ENCODE data around the gene PAX3. TPM values are rescaled to one million over a fixed set of nuclear protein-coding genes. Genes with fewer than 3 reads are reported as not detected.

Gene PAX3
- total RNA-seq = not detected

DNA sequence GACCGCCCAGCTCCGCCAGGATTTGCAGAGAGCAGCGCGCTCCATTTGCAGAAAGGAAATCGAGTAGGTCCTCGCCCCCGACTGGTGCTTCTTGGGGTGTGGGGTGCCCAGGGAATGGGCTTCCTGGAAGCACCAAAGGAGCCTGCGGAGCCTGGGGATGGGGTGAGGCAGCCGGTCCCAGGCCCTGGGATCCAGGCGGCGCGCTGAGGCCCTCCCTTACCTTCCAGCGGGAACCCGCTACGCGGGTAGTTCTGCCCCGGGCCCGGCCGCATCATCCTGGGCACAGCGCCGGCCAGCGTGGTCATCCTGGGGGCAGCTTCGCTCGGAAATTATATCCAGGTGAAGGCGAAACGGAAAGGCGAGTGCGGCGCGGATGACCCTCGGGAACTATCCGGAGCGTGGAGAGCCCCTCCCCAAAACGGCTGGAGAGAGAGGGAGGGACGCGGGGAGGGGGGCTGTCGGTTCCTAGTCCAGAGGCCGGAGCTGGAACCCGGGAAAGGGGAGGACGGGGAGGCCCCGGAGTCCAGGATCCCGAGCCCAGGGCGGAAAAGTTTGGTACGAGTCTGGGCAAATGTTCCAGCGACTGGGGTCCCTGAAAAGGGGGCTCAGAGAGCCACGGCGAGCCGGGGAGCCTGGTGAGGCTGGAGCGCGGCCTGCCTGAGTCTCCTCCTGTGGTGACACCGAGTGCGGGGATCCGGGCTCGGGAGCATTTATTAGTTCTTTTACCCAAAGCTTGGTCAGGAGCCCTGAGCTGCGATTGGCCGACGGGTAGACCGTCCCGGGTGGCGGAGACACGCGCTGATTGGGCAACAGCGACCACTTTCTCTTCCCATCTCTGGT, at the start of gene PAX3:
TSS of gene PAX3 (minus strand) at position 688 of the 840 bp plus-strand sequence. CDS start at position 305, 383 bp downstream.
- no peaks in the 10 kb centered on the region for H3K9me3 ChIP-seq
- ATAC-seq (no peak), DNase-seq (no peak)
- H3K27ac ChIP-seq = no peak within 1 kb of the TSS
- TF ChIP-seq POLR2A (IDR thresholded peaks at IDR 0.05) = no peak
- TF ChIP-seq, protein P1, sequence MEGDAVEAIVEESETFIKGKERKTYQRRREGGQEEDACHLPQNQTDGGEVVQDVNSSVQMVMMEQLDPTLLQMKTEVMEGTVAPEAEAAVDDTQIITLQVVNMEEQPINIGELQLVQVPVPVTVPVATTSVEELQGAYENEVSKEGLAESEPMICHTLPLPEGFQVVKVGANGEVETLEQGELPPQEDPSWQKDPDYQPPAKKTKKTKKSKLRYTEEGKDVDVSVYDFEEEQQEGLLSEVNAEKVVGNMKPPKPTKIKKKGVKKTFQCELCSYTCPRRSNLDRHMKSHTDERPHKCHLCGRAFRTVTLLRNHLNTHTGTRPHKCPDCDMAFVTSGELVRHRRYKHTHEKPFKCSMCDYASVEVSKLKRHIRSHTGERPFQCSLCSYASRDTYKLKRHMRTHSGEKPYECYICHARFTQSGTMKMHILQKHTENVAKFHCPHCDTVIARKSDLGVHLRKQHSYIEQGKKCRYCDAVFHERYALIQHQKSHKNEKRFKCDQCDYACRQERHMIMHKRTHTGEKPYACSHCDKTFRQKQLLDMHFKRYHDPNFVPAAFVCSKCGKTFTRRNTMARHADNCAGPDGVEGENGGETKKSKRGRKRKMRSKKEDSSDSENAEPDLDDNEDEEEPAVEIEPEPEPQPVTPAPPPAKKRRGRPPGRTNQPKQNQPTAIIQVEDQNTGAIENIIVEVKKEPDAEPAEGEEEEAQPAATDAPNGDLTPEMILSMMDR (IDR thresholded peaks at IDR 0.05) = no peak
- intact Hi-C loops (cut with DNase I) = no loop called here
- WGBS, 2 donors = 3 to 16% methylated on average over 5 to 63 of the region's 63 CpGs
- peaks cover 40% of the 10 kb centered on the region for H3K4me1 ChIP-seq
- H3K4me3 ChIP-seq = no peak within 1 kb of the TSS
- peaks cover 0 to 76% of the 10 kb centered on the region in 2 donors for H3K27me3 ChIP-seq
- no peaks in the 10 kb centered on the region for H3K36me3 ChIP-seq (replicated peaks in 1 of 2; ENCODE audit: insufficient read depth in 1 of 2, low read depth in 2 of 2)

- WGBS, 2 donors = 79 to 88% methylated on average over 1 of the region's 1 CpG
- intact Hi-C loops (cut with DNase I) = no loop called here
- H3K9me3 ChIP-seq = no peaks in the 10 kb centered on the region
- H3K4me1 ChIP-seq = no peaks in the 10 kb centered on the region
- TF ChIP-seq, protein P1 (IDR thresholded peaks at IDR 0.05) = no peak
- TF ChIP-seq POLR2A (IDR thresholded peaks at IDR 0.05) = no peak
- DNase-seq (no peak), ATAC-seq (no peak)
- no peaks in the 10 kb centered on the region for H3K27me3 ChIP-seq
- H3K36me3 ChIP-seq (replicated peaks in 1 of 2; ENCODE audit: insufficient read depth in 1 of 2, low read depth in 2 of 2) = no peaks in the 10 kb centered on the region
- H3K27ac ChIP-seq = no peak overlapping the region
- no peak overlapping the region for H3K4me3 ChIP-seq
These were observed 42.5 kb upstream of the PAX3 start for GRCh38 chr2:222341331-222341730.

GRCh38 chr2:222338374-222338773, 39.6 kb upstream of the PAX3 start:
- no peaks in the 10 kb centered on the region for H3K9me3 ChIP-seq
- no peak overlapping the region for H3K4me3 ChIP-seq
- ATAC-seq = no peak
- no peak for TF ChIP-seq POLR2A (IDR thresholded peaks at IDR 0.05)
- TF ChIP-seq, protein P1 (IDR thresholded peaks at IDR 0.05) = no peak
- H3K36me3 ChIP-seq (replicated peaks in 1 of 2; ENCODE audit: insufficient read depth in 1 of 2, low read depth in 2 of 2) = no peaks in the 10 kb centered on the region
- intact Hi-C loops (cut with DNase I) = no loop called here
- no peaks in the 10 kb centered on the region for H3K4me1 ChIP-seq
- H3K27ac ChIP-seq = no peak overlapping the region
- H3K27me3 ChIP-seq = no peaks in the 10 kb centered on the region
- WGBS, 2 donors = 85 to 89% methylated on average over 1 of the region's 1 CpG
- DNase-seq = no peak

DNA sequence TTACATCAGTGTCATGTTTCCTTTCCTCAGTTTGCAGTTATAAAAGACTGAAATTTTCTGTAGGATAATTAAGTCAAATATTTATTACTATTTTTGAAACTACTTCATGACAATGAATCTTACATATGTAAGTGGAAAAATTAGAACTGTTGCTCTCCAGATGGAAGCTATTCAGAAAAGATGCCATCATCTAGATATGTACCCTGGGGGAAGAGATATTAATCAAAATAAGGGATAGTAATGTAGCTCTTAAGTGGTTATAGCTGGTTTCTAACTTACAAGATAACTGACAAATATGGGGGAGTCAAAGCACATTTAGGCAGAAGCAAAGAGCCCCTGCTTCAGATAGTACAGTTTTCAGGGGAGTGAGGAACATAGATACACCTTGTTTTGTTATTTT, 38.1 kb upstream of the PAX3 start:
- TF ChIP-seq, protein P1 (IDR thresholded peaks at IDR 0.05) = no peak
- TF ChIP-seq POLR2A (IDR thresholded peaks at IDR 0.05) = no peak
- no peak overlapping the region for H3K27ac ChIP-seq
- no peaks in the 10 kb centered on the region for H3K9me3 ChIP-seq
- H3K4me1 ChIP-seq = no peaks in the 10 kb centered on the region
- DNase-seq (no peak), ATAC-seq (no peak)
- intact Hi-C loops (cut with DNase I) = no loop called here
- H3K36me3 ChIP-seq (replicated peaks in 1 of 2; ENCODE audit: insufficient read depth in 1 of 2, low read depth in 2 of 2) = no peaks in the 10 kb centered on the region
- H3K4me3 ChIP-seq = no peak overlapping the region
- no peaks in the 10 kb centered on the region for H3K27me3 ChIP-seq

DNA sequence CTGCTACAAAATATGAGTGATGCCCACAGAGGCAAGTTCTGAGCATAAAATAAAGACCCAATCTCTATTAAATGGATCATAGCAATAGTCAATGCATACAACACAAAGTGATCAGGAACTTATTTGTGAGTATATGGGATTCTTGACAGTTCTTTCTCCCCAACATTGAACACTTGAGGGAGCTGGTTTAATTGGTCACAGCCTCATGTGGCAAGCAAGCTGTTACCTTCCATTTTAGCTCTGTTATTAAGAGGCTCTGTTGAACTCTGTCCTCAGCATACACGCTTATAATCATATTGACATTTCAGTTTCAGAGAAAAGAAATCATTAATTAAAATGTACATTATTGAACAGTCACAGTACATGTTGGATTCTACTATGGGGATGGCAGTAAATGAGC, 37.6 kb upstream of the PAX3 start:
- H3K27me3 ChIP-seq = no peaks in the 10 kb centered on the region
- H3K9me3 ChIP-seq = no peaks in the 10 kb centered on the region
- intact Hi-C loops (cut with DNase I) = no loop called here
- no peaks in the 10 kb centered on the region for H3K4me1 ChIP-seq
- TF ChIP-seq POLR2A (IDR thresholded peaks at IDR 0.05) = no peak
- TF ChIP-seq, protein P1 (IDR thresholded peaks at IDR 0.05) = no peak
- ATAC-seq = no peak
- no peak for DNase-seq
- 32 to 64% methylated on average over 1 of the region's 1 CpG for WGBS, 2 donors
- no peak overlapping the region for H3K27ac ChIP-seq
- no peak overlapping the region for H3K4me3 ChIP-seq
- H3K36me3 ChIP-seq (replicated peaks in 1 of 2; ENCODE audit: insufficient read depth in 1 of 2, low read depth in 2 of 2) = no peaks in the 10 kb centered on the region

Data from body of pancreas (tissue), 4 donors.